GM23338 (cell line): ENCODE results near the gene COMMD7. TPM values are rescaled to one million over a fixed set of nuclear protein-coding genes. Genes with fewer than 3 reads are reported as not detected.
"Not testable (repeated sequence)": the region's sequence is repeated elsewhere in the genome, so short reads cannot be mapped to it uniquely, and the experiment has no call there.

Experiments used
- ATAC-seq: fragments of 200-7000 bp; cut with Tn5 transposase; 3 replicates; pipeline ENCODE4 v1.9.1; 2020
- DNase-seq: peaks from one replicate; pipeline ENCODE4 v3.0.0-alpha.2; 2015; ENCODE audit warnings: low spot score
- H2AFZ ChIP-seq: fragments of 200-600 bp; sonication (generic); 2 replicates; pipeline ENCODE4 v1.8.0; 2016; ENCODE audit warnings: antibody characterized with exemption, mild to moderate bottlenecking, moderate library complexity
- H3F3A ChIP-seq: fragments of 200-600 bp; sonication (generic); replicated peaks from 2 replicates; pipeline ENCODE4 v1.8.0; 2017; ENCODE audit warnings: antibody characterized with exemption, mixed run types, low read depth
- H3K27ac ChIP-seq: fragments of 200-600 bp; sonication (generic); 2 replicates; pipeline ENCODE4 v1.6.1; 2016; ENCODE audit warnings: low read depth
- H3K27me3 ChIP-seq: fragments of 200-600 bp; sonication (generic); 2 replicates; pipeline ENCODE4 v1.8.0; 2016; ENCODE audit warnings: mild to moderate bottlenecking, mixed run types, moderate library complexity; ENCODE audit not compliant: insufficient read depth
- H3K36me3 ChIP-seq: fragments of 200-600 bp; sonication (generic); 2 replicates; pipeline ENCODE4 v1.8.0; 2016; ENCODE audit warnings: mild to moderate bottlenecking; ENCODE audit not compliant: insufficient read depth
- H3K4me1 ChIP-seq: fragments of 200-600 bp; sonication (generic); 2 replicates; pipeline ENCODE4 v1.8.0; 2016; ENCODE audit warnings: mild to moderate bottlenecking, moderate library complexity; ENCODE audit not compliant: insufficient read depth
- H3K4me2 ChIP-seq: fragments of 200-600 bp; sonication (generic); 2 replicates; pipeline ENCODE4 v1.7.1; 2017; ENCODE audit warnings: mixed run types
- H3K4me3 ChIP-seq: fragments of 200-600 bp; sonication (generic); 2 replicates; pipeline ENCODE4 v1.6.1; 2016; ENCODE audit warnings: mixed run types
- H3K79me2 ChIP-seq: fragments of 200-600 bp; sonication (generic); replicated peaks from 2 replicates; pipeline ENCODE4 v1.8.0; 2017; ENCODE audit warnings: mild to moderate bottlenecking; ENCODE audit not compliant: insufficient read depth
- H3K9me2 ChIP-seq: fragments of 200-600 bp; sonication (generic); 2 replicates; pipeline ENCODE4 v1.8.0; 2017; ENCODE audit not compliant: insufficient read depth
- H4K20me1 ChIP-seq: fragments of 200-600 bp; sonication (generic); replicated peaks from 2 replicates; pipeline ENCODE4 v1.8.0; 2017; ENCODE audit warnings: mild to moderate bottlenecking; ENCODE audit not compliant: insufficient read depth
- H3K27ac Mint-ChIP-seq: 2 replicates; pipeline ENCODE4 v1.8.0; 2020; ENCODE audit warnings: inconsistent platforms, mild to moderate bottlenecking, moderate library complexity, mixed read lengths
- H3K27me3 Mint-ChIP-seq: 3 replicates; pipeline ENCODE4 v1.8.0; 2022; ENCODE audit warnings: low read depth, mild to moderate bottlenecking, moderate library complexity, mixed read lengths, inconsistent platforms; ENCODE audit not compliant: insufficient read depth, poor library complexity
- H3K36me3 Mint-ChIP-seq: 3 replicates; pipeline ENCODE4 v1.8.0; 2021; ENCODE audit warnings: low read depth, mild to moderate bottlenecking, inconsistent platforms, moderate library complexity, mixed read lengths
- H3K4me1 Mint-ChIP-seq: 3 replicates; pipeline ENCODE4 v1.8.0; 2020; ENCODE audit warnings: mild to moderate bottlenecking, inconsistent platforms, mixed read lengths
- H3K4me3 Mint-ChIP-seq: 3 replicates; pipeline ENCODE4 v1.8.0; 2021; ENCODE audit warnings: moderate library complexity, mild to moderate bottlenecking, inconsistent platforms, mixed read lengths
- H3K9me3 Mint-ChIP-seq: 3 replicates; pipeline ENCODE4 v1.8.0; 2020; ENCODE audit warnings: moderate library complexity, mild to moderate bottlenecking, inconsistent platforms, mixed read lengths
- CTCF ChIP-seq, 2 experiments: fragments of 200-600 bp in 1 of 2; sonication (generic) in 1 of 2; conservative IDR thresholded peaks; 2 replicates each; pipeline versions ENCODE4 v1.5.1 to v1.6.1; 2016 to 2017; ENCODE audit warnings: antibody characterized with exemption in 2 of 2, low read depth in 2 of 2, mild to moderate bottlenecking in 2 of 2, moderate library complexity in 1 of 2
- EZH2phosphoT487 ChIP-seq: fragments of 200-600 bp; sonication (generic); IDR thresholded peaks from one replicate; pipeline ENCODE4 v1.8.1; 2018; ENCODE audit warnings: antibody characterized with exemption; ENCODE audit not compliant: unreplicated experiment
- JUNB ChIP-seq: IDR thresholded peaks from one replicate; pipeline ENCODE4 v1.6.1; 2016; ENCODE audit warnings: antibody characterized with exemption; ENCODE audit not compliant: unreplicated experiment
- polyA plus RNA-seq: library from polyadenylated mRNA; unstranded; fragments of >200 nt; fragmentation: Nextera tagmentation; extraction: Ambion mirVana; gene quantifications from 2 replicates; pipeline ENCODE4 v1.2.1, GENCODE V29; 2016
- total RNA-seq: library from RNA; depleted of rRNA; stranded (reverse); fragments of >200 nt; shearing (Covaris generic); gene quantifications from 2 replicates; pipeline ENCODE4 v1.2.3, GENCODE V29; 2014

Gene COMMD7
- total and polyA plus RNA-seq, 2 experiments from 2014 or later: 67.3 to 86.4 TPM

GRCh38 chr20:32688966-32689365 lies 54.3 kb downstream of the COMMD7 start:
- H3K27me3 Mint-ChIP-seq, H3K4me2 ChIP-seq, H3K4me3 Mint-ChIP-seq, H3K27ac ChIP-seq, H3K9me3 Mint-ChIP-seq, H3K27ac Mint-ChIP-seq, H4K20me1 ChIP-seq, H3K36me3 ChIP-seq, H3K4me1 ChIP-seq, H3K36me3 Mint-ChIP-seq, DNase-seq, H3K9me2 ChIP-seq, H3K79me2 ChIP-seq, H2AFZ ChIP-seq, ATAC-seq, H3K4me3 ChIP-seq, H3K4me1 Mint-ChIP-seq, H3K27me3 ChIP-seq: not testable (repeated sequence)
- peaks cover 25% of the 10 kb centered on the region for H3F3A ChIP-seq

- no peaks in the 10 kb centered on the region; the same call in 2 of the 3 replicates for H3K9me3 Mint-ChIP-seq
- no peak overlapping the region for H3K27ac Mint-ChIP-seq
- Histone ChIP-seq H3K27me3 (no peaks in the 10 kb centered on the region), H3F3A (peaks cover 34% of the 10 kb centered on the region), H3K4me2 (no peak overlapping the region), H3K79me2 (0 out of 2 replicates have a peak, but pooled peaks cover 3% of the 10 kb centered on the region), H3K27ac (no peak overlapping the region), H3K4me3 (no peak overlapping the region), H3K9me2 (no peaks in the 10 kb centered on the region), H2AFZ (no peak overlapping the region), H3K4me1 (peaks cover 7% of the 10 kb centered on the region; the same call in 1 of the 2 replicates), H3K36me3 (no peaks in the 10 kb centered on the region; the same call in 1 of the 2 replicates), H4K20me1 (no peaks in the 10 kb centered on the region; the same call in 1 of the 2 replicates)
- no peaks in the 10 kb centered on the region for H3K36me3 Mint-ChIP-seq
- ATAC-seq (no peak), DNase-seq (no peak)
- no peak for TF ChIP-seq JUNB
- H3K4me1 Mint-ChIP-seq: peaks cover 17% of the 10 kb centered on the region
- H3K27me3 Mint-ChIP-seq: peaks cover 8% of the 10 kb centered on the region
- H3K4me3 Mint-ChIP-seq: no peak overlapping the region
Observed at GRCh38 chr20:32687180-32687532, 56.1 kb downstream of the COMMD7 start.

GRCh38 chr20:32686530-32687179 lies 56.6 kb downstream of the COMMD7 start:
- H3K4me1 Mint-ChIP-seq: peaks cover 20% of the 10 kb centered on the region
- H3K27me3 Mint-ChIP-seq: peaks cover 12% of the 10 kb centered on the region
- Histone ChIP-seq H2AFZ (no peak overlapping the region), H3K9me2 (no peaks in the 10 kb centered on the region), H3K4me2 (no peak overlapping the region), H3K27me3 (no peaks in the 10 kb centered on the region), H3K36me3 (no peaks in the 10 kb centered on the region; the same call in 1 of the 2 replicates), H3F3A (peaks cover 37% of the 10 kb centered on the region), H4K20me1 (no peaks in the 10 kb centered on the region; the same call in 1 of the 2 replicates), H3K4me1 (peaks cover 10% of the 10 kb centered on the region), H3K79me2 (0 out of 2 replicates have a peak, but pooled peaks cover 3% of the 10 kb centered on the region), H3K27ac (0 out of 2 replicates have a peak overlapping the region, but pooled peaks have one; percentile 88), H3K4me3 (no peak overlapping the region)
- H3K27ac Mint-ChIP-seq: no peak overlapping the region
- no peaks in the 10 kb centered on the region; the same call in 2 of the 3 replicates for H3K9me3 Mint-ChIP-seq
- H3K4me3 Mint-ChIP-seq: no peak overlapping the region
- no peak for ATAC-seq
- DNase-seq: no peak
- no peaks in the 10 kb centered on the region for H3K36me3 Mint-ChIP-seq
- TF ChIP-seq CTCF (conservative IDR thresholded peaks at IDR 0.05; ENCODE audit: low read depth in 2 of 2) (no peak), JUNB (no peak), EZH2phosphoT487 (no peak)
